Measurements from ENCODE around the gene TARS3. TPM values are rescaled to one million over a fixed set of nuclear protein-coding genes. Genes with fewer than 3 reads are reported as not detected.

The TARS3 gene
- total RNA-seq, 1 experiment from 2014 or later: 10.8 TPM

- DNase-seq (ENCODE audit: low read depth, low spot score): no peak
- in situ Hi-C loops (cut with HindIII; ENCODE audit: low pct_unique_long_range_greater_than_20kb, low sequenced_read_pairs): no loop called here
Observed at GRCh38 chr15:101617390-101617965, 106.8 kb downstream of the TARS3 start.

- DNase-seq (ENCODE audit: low read depth, low spot score): peak; percentile 5
- in situ Hi-C loops (cut with HindIII; ENCODE audit: low pct_unique_long_range_greater_than_20kb, low sequenced_read_pairs): no loop called here
Observed at GRCh38 chr15:101615986-101616848, 108.1 kb downstream of the TARS3 start.

GRCh38 chr15:101615414-101615985, 108.8 kb downstream of the TARS3 start:
- in situ Hi-C loops (cut with HindIII; ENCODE audit: low pct_unique_long_range_greater_than_20kb, low sequenced_read_pairs): no loop called here
- no peak for DNase-seq (ENCODE audit: low read depth, low spot score)

GRCh38 chr15:101614761-101615160, 109.5 kb downstream of the TARS3 start:
- in situ Hi-C loops (cut with HindIII; ENCODE audit: low pct_unique_long_range_greater_than_20kb, low sequenced_read_pairs): no loop called here
- no peak for DNase-seq (ENCODE audit: low read depth, low spot score)

- no peak for DNase-seq (ENCODE audit: low read depth, low spot score)
- in situ Hi-C loops (cut with HindIII; ENCODE audit: low pct_unique_long_range_greater_than_20kb, low sequenced_read_pairs): no loop called here
Observed at GRCh38 chr15:101614001-101614585, 110.2 kb downstream of the TARS3 start.

GRCh38 chr15:101613130-101614000, 110.9 kb downstream of the TARS3 start:
- in situ Hi-C loops (cut with HindIII; ENCODE audit: low pct_unique_long_range_greater_than_20kb, low sequenced_read_pairs): no loop called here
- peak; percentile 25 for DNase-seq (ENCODE audit: low read depth, low spot score)

GRCh38 chr15:101612676-101613075, 111.6 kb downstream of the TARS3 start:
- no peak for DNase-seq (ENCODE audit: low read depth, low spot score)
- in situ Hi-C loops (cut with HindIII; ENCODE audit: low pct_unique_long_range_greater_than_20kb, low sequenced_read_pairs): no loop called here

GRCh38 chr15:101611580-101612299, 112.5 kb downstream of the TARS3 start:
- in situ Hi-C loops (cut with HindIII; ENCODE audit: low pct_unique_long_range_greater_than_20kb, low sequenced_read_pairs): no loop called here
- DNase-seq (ENCODE audit: low read depth, low spot score): no peak

- in situ Hi-C loops (cut with HindIII; ENCODE audit: low pct_unique_long_range_greater_than_20kb, low sequenced_read_pairs): no loop called here
- DNase-seq (ENCODE audit: low read depth, low spot score): no peak
Observed at GRCh38 chr15:101611007-101611406, 113.3 kb downstream of the TARS3 start.

GRCh38 chr15:101610611-101611000, 113.7 kb downstream of the TARS3 start:
- DNase-seq (ENCODE audit: low read depth, low spot score): no peak
- in situ Hi-C loops (cut with HindIII; ENCODE audit: low pct_unique_long_range_greater_than_20kb, low sequenced_read_pairs): no loop called here

GRCh38 chr15:101609742-101610610, 114.3 kb downstream of the TARS3 start:
- DNase-seq (ENCODE audit: low read depth, low spot score): no peak
- in situ Hi-C loops (cut with HindIII; ENCODE audit: low pct_unique_long_range_greater_than_20kb, low sequenced_read_pairs): no loop called here

GRCh38 chr15:101608201-101608600, 116.1 kb downstream of the TARS3 start:
- in situ Hi-C loops (cut with HindIII; ENCODE audit: low pct_unique_long_range_greater_than_20kb, low sequenced_read_pairs): no loop called here
- no peak for DNase-seq (ENCODE audit: low read depth, low spot score)

- in situ Hi-C loops (cut with HindIII; ENCODE audit: low pct_unique_long_range_greater_than_20kb, low sequenced_read_pairs): no loop called here
Observed at GRCh38 chr15:101607108-101607507, 117.2 kb downstream of the TARS3 start.

GRCh38 chr15:101604124-101604874, 120.0 kb downstream of the TARS3 start:
- in situ Hi-C loops (cut with HindIII; ENCODE audit: low pct_unique_long_range_greater_than_20kb, low sequenced_read_pairs): no loop called here
- DNase-seq (ENCODE audit: low read depth, low spot score): no peak

More at GRCh38 chr15:101607108-101607507, 117.2 kb downstream of the TARS3 start:
- DNase-seq (ENCODE audit: low read depth, low spot score): no peak
